NCI-H2029 treated with DMSO at 0.1 percent for 48 hours (cell line): Measurements from ENCODE around the gene PLXNB2.

ENCODE experiments used
- DNase-seq: peaks from one replicate; lab custom pipeline; 2025; lab: John Stamatoyannopoulos, UW

Gene PLXNB2

DNA sequence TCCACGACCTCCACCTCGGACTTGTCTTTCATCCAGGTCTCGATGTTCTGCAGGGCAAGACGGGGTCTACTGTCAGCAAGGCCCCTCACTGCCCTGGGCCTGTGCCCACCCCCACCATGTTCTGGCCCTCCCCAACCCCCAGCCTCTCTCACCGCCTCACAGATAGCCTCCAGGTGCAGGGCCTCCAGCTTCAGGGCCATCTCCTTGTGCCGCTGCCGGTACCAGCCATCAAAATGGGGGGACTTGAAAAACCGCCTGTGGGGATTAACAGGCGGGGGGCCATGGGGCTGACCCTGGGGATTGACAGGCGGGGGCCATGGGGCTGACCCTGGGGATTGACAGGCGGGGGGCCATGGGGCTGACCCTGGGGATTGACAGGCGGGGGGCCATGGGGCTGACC, 4.9 kb upstream of the PLXNB2 start:
- DNase-seq, result no peak

DNA sequence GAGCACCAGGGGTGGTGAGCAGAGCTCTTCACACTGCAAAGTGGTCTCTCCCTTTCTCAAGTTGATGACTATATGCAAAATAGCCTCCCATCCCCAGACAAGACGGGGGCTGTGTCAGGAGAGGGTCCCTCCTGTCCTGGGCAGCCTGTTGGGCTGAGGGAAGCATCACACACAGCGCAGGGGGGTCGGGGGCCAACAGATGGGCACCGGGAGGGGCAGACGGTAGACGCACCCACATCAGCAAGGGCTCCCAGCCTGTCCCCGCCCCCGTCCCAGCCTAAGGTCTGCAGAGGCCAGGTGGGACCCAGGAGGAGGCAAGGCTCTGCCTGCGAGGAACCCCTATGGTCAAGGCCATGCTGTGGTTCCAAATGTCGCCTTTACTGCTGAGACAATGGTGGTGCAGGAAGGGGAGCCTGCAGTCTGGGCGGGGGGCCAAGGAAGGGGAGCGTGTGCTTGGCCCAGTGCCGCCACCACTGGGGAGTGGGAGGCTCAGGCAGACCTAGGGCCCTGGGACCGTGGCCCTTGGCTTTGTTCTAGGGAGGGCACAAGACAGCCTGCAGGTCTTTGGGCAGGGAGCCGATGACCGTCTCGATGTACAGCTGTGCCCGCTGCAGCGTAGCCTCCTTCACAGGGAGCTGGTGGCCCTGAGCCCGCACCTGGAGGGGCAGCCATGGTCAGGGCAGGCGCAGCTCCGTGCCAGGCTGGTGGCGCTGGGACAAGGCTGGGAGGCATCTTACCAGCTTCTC, 4.3 kb upstream of the PLXNB2 start:
- DNase-seq, result no peak

GRCh38 chr22:50310949-50311444, 3.6 kb upstream of the PLXNB2 start:
- DNase-seq, result no peak

DNA sequence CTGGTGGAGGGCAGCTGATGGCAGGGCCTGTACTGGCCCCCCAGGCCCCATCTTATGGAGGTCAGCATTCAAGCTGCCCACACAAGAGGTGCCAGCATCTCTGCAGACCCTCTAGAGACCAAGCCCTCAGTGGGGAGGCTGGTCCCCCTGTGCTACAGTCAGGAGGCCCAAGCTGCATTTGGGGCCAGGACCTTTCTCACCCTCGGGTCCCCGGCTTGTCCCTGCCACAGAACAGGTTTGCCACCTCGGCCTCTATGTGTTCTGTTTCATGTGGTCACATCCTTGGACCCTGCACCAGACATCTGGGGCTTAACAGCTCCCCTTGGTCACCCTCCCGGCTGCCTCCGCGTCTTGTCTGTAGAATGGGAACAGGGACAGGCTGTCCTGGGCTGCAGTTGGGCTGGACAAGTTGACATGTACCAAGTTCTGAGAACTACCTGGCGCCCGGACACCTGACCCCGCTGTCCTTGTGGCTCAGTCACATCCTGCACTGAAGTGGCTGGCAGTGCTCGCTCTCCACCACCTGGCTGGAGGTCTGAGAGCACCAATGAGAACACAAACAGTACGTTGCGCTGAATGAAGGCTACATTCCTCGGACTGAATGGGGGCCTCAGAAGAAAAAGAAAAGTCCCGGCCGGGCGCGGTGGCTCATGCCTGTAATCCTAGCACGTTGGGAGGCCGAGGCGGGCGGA, 2.7 kb upstream of the PLXNB2 start:
- DNase-seq, result no peak

DNA sequence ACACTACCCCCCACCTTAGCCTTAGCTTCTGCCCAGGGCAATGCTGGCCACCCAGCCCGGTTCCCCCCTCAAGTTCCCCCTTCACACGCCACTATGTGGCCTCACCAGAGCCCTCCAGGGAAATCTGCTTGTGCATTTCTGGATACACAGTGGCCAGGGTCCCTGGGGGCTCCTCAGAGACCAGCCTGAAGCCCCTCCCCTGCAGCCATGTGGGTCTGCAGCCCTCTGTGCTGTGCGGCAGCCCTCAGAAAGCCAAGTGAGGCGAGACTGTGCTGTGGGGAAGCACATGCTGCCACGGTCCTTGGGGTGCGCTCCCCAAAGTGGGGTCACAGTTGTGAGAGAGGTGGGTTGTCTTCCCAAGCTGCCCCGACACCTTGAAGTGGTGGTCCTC, 2.1 kb upstream of the PLXNB2 start:
- DNase-seq, result no peak

- DNase-seq, result no peak
These were observed 1.6 kb upstream of the PLXNB2 start for GRCh38 chr22:50308986-50309600.

- DNase-seq, result no peak
These were observed 1.1 kb upstream of the PLXNB2 start for GRCh38 chr22:50308597-50308935.

DNA sequence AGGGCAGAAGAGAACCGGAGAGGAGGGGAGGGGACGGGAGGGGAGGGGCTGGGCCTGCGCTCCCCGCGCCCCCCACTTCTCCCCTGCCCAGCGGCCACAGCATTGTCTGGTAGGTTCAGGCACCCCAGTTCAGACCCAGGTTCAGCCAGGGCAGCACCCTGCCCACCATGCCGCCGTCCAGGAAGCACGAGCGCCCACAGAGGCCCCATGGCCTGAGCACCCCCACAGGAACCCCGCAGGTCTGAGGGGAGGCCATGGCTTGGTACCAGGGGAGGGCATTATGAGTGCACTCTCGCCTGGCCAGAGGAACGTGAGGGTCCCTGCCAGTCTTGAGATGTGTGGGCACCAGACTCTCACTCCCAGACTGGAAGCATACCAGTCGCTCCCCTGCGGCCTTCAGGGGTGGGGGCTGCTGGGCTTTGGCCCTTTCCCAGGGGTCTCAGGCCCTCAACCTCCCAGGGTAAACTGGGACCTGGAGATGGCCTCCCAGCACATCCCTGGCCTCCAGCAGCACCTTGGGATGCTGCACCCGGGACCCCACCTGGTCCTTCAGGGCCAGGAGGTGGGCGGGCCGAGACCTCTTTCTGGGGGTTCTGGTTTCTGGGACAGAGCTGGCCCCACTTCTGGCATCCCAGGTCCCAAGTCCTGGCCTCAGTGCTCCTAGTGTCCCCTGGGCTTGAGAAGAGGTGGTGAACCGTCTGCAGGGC, 597 bp upstream of the PLXNB2 start:
- no peak for DNase-seq

DNA sequence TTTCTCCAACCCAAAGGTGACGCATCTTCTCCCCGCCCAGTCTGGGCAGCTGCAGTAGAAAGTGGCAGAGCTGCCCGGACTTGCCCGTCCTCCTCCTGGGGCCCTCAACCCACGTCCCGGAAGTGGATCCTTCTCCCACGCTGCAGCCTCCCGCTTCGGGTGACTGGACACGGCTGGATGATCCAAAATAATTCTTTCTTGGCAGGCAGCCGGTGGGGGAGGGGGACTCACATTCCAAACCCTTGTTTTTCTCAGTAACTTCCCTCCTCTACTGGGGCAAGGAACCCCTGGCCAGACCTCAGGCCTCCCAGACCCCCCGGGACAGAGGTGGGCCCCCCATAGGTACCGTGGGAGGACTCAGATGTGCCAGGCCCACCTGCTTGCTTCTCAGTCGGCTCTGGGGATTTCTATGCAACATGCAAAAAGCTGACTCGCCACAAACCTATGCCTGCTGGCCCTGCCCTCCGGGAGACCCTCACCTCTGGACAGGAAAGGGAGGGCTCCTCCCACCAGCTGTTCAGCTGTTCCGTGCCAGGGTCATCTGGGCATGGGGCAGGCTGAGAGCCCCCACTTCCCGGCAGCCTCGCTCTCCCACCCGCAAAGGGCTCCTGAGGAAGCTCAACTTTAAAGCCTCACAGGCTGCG, 1.4 kb downstream of the PLXNB2 start:
- DNase-seq, result peak; percentile 18

- DNase-seq, result no peak
These were observed 2.0 kb downstream of the PLXNB2 start for GRCh38 chr22:50305393-50305922.

GRCh38 chr22:50304528-50305392, 2.7 kb downstream of the PLXNB2 start:
- no peak for DNase-seq

GRCh38 chr22:50303848-50304527, 3.5 kb downstream of the PLXNB2 start:
- DNase-seq, result no peak

DNA sequence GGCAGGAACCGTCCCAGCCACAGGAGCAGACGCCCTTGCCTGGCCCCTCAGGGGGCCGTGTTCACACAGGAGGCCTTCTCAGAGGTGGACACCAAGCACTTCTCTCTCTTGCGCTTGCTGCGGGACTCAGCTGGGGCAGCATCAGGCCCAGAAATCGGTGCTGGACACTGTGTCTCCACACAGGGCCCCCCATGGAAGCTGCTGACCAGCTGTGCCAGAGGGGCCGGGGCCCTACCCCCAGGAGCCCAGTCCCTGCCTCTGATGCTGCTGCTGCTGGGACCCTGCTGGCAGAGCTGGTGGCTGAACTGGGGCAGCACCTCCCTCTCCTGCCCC, 4.0 kb downstream of the PLXNB2 start:
- no peak for DNase-seq

DNA sequence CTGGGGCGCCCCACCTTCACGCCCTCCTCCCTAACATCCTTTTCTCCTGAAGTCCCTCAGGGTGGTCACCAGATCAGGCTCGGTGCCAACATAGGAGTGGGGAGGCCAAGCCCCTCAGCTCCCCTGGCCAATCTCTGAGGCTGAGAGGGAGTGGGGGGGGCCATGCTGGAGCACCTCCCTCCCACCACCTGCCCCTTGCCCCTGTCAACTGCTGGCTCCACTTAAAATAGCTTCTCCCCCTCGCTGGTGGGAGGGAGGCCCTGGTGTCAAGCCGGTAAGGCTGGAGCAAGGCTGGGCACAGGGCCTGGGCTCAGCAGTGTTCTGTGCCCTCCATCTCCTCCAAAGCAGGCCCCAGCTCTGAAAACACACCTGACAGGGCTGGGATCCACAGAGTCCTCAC, 4.9 kb downstream of the PLXNB2 start:
- no peak for DNase-seq

GRCh38 chr22:50302041-50302541, 5.4 kb downstream of the PLXNB2 start:
- no peak for DNase-seq

GRCh38 chr22:50301581-50301991, 5.9 kb downstream of the PLXNB2 start:
- DNase-seq, result no peak

DNA sequence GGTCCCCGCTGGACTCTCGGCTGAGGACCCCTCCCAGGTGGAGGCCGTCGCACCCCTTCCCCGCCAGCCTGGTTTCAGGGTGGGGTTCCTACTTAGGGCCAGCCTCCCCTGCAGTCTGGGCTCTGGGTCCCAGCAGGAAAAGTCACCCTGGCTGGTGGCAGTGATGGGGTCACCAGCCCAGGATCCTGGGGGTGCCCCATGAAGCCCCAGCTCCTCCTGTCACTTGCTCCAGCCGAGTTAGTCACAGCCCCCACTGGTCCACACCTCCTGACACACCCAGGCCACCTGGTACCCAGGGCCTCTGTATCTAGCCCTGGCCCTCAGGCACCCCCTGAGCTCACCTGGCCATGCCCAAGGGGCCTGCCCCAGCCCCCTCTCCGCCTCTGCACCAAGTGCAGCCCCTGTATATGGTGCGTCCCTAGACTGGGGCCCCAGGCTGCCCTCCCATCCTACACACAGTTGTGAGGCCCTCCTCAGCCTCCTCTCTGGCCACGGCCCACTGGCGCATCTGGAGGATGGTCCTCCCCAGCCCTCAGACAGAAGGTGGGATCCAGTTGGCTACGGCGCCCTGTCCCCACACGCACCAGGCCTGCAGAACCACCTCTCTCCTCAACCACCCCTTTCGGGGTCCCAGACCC, 6.7 kb downstream of the PLXNB2 start:
- DNase-seq, result no peak

DNA sequence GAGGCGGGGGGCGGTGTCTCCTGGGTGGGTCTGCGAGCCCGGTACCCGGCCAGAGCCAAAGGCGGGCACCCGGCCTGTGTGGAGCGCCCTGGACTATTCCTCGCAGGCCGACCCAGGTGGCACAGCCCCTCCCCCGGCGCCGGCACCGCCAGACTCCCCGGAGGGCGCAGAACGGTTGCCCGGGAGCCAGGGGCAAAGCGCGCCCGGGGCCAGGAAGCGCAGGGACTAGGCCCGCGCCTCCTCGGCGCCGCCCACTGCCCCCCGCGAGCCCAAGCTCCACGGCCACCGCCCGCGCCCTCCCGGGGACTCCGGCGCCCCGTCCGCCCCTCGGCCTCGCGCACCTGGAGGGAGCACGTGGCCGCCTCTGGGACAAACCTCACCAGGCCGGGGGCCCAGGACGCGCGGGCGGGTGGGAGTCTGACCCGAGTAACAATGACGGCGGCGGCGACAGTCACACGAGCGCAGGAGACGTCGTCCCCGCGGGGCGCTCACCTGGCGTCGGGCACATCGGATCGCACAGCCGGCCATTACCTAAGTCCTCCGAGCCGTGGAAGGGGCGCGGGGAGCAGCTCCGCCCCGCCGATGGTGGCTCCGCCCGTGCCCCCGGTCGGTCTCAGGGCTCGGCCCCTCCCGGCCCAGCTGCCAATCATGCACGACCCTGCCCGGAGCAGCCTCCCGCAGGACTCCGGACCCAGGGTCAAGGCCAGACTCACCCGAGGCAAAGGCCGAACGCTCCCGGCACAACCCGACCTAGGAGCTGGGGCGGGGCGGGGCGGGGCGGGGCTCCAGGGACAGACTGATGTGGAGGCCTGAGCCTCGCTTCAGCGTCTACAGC, 7.4 kb downstream of the PLXNB2 start:
- no peak for DNase-seq
